ENCODE measurements around the gene ST3GAL2.
"Not testable (repeated sequence)": the region's sequence is repeated elsewhere in the genome, so short reads cannot be mapped to it uniquely, and the experiment has no call there.

ST3GAL2 gene

GRCh38 chr16:70370145-70370544, 68.8 kb downstream of the ST3GAL2 start:
- not testable (repeated sequence) for H3K4me1 ChIP-seq; H3K27me3 ChIP-seq (ENCODE audit: control insufficient read depth, insufficient read depth, low read length); H3K79me2 ChIP-seq; H3K36me3 ChIP-seq (ENCODE audit: control insufficient read depth, insufficient read depth, low read length); H3K4me3 ChIP-seq (ENCODE audit: low read depth, low read length); H3K4me2 ChIP-seq (ENCODE audit: low read length); H2AFZ ChIP-seq; H3K9me3 ChIP-seq (ENCODE audit: control insufficient read depth, low read length); H3K9ac ChIP-seq; H3K27ac ChIP-seq
- TF ChIP-seq, protein P1, sequence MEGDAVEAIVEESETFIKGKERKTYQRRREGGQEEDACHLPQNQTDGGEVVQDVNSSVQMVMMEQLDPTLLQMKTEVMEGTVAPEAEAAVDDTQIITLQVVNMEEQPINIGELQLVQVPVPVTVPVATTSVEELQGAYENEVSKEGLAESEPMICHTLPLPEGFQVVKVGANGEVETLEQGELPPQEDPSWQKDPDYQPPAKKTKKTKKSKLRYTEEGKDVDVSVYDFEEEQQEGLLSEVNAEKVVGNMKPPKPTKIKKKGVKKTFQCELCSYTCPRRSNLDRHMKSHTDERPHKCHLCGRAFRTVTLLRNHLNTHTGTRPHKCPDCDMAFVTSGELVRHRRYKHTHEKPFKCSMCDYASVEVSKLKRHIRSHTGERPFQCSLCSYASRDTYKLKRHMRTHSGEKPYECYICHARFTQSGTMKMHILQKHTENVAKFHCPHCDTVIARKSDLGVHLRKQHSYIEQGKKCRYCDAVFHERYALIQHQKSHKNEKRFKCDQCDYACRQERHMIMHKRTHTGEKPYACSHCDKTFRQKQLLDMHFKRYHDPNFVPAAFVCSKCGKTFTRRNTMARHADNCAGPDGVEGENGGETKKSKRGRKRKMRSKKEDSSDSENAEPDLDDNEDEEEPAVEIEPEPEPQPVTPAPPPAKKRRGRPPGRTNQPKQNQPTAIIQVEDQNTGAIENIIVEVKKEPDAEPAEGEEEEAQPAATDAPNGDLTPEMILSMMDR (IDR thresholded peaks at IDR 0.05), result peak; percentile 70

GRCh38 chr16:70364399-70364798, 74.5 kb downstream of the ST3GAL2 start:
- no peaks in the 10 kb centered on the region for H3K79me2 ChIP-seq
- no peaks in the 10 kb centered on the region for H3K4me1 ChIP-seq
- no peaks in the 10 kb centered on the region for H3K9me3 ChIP-seq (ENCODE audit: control insufficient read depth, low read length)
- no peak overlapping the region for H3K4me3 ChIP-seq (ENCODE audit: low read depth, low read length)
- TF ChIP-seq, protein P1 (IDR thresholded peaks at IDR 0.05), result no peak
- H3K9ac ChIP-seq, result no peak overlapping the region
- H3K27me3 ChIP-seq (ENCODE audit: control insufficient read depth, insufficient read depth, low read length), result no peaks in the 10 kb centered on the region
- no peak overlapping the region for H3K27ac ChIP-seq
- no peak overlapping the region for H2AFZ ChIP-seq
- H3K4me2 ChIP-seq (ENCODE audit: low read length), result no peak overlapping the region
- no peaks in the 10 kb centered on the region for H3K36me3 ChIP-seq (ENCODE audit: control insufficient read depth, insufficient read depth, low read length)

GRCh38 chr16:70359552-70359951, 79.3 kb downstream of the ST3GAL2 start:
- Histone ChIP-seq H3K4me1 (no peaks in the 10 kb centered on the region), H3K4me2 (ENCODE audit: low read length) (no peak overlapping the region), H2AFZ (no peak overlapping the region), H3K27ac (no peak overlapping the region), H3K9me3 (ENCODE audit: control insufficient read depth, low read length) (no peaks in the 10 kb centered on the region), H3K4me3 (ENCODE audit: low read depth, low read length) (no peak overlapping the region), H3K36me3 (ENCODE audit: control insufficient read depth, insufficient read depth, low read length) (no peaks in the 10 kb centered on the region), H3K79me2 (no peaks in the 10 kb centered on the region), H3K9ac (no peak overlapping the region), H3K27me3 (ENCODE audit: control insufficient read depth, insufficient read depth, low read length) (no peaks in the 10 kb centered on the region)
- TF ChIP-seq, protein P1 (IDR thresholded peaks at IDR 0.05), result no peak

GRCh38 chr16:70349783-70350182, 89.1 kb downstream of the ST3GAL2 start:
- no peak overlapping the region for H3K27ac ChIP-seq
- no peaks in the 10 kb centered on the region for H3K27me3 ChIP-seq (ENCODE audit: control insufficient read depth, insufficient read depth, low read length)
- peaks cover 16% of the 10 kb centered on the region for H3K79me2 ChIP-seq
- H3K9me3 ChIP-seq (ENCODE audit: control insufficient read depth, low read length), result no peaks in the 10 kb centered on the region
- TF ChIP-seq, protein P1 (IDR thresholded peaks at IDR 0.05), result no peak
- H3K4me1 ChIP-seq, result peaks cover 10% of the 10 kb centered on the region
- H3K4me3 ChIP-seq (ENCODE audit: low read depth, low read length), result no peak overlapping the region
- H3K36me3 ChIP-seq (ENCODE audit: control insufficient read depth, insufficient read depth, low read length), result no peaks in the 10 kb centered on the region
- no peak overlapping the region for H3K9ac ChIP-seq
- no peak overlapping the region for H3K4me2 ChIP-seq (ENCODE audit: low read length)
- no peak overlapping the region for H2AFZ ChIP-seq

DNA sequence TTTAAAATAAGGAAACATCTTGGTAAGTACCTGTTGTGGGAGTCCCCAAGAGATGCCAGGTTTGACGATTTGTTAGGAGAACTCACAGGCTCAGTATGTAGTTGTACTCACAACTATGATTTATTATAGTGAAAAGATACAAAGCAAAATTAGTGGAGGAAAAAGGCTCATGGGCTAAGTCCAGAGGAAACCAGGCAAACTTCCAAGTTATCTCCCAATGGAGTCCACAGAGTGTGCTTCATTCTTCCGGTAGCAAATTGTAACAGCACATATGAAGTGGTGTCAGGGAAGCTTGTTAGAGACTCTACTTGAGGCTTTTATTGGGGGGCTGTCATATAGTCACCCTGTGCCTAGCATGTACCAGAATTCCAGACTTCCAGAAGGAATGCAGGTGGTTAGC, 89.9 kb downstream of the ST3GAL2 start:
- Histone ChIP-seq H3K36me3 (ENCODE audit: control insufficient read depth, insufficient read depth, low read length) (no peaks in the 10 kb centered on the region), H2AFZ (no peak overlapping the region), H3K27ac (no peak overlapping the region), H3K79me2 (peaks cover 16% of the 10 kb centered on the region), H3K27me3 (ENCODE audit: control insufficient read depth, insufficient read depth, low read length) (no peaks in the 10 kb centered on the region), H3K9me3 (ENCODE audit: control insufficient read depth, low read length) (no peaks in the 10 kb centered on the region), H3K9ac (no peak overlapping the region), H3K4me3 (ENCODE audit: low read depth, low read length) (no peak overlapping the region), H3K4me2 (ENCODE audit: low read length) (no peak overlapping the region), H3K4me1 (peaks cover 10% of the 10 kb centered on the region)
- TF ChIP-seq, protein P1 (IDR thresholded peaks at IDR 0.05), result no peak

Data from parathyroid adenoma (tissue), 2 donors.